Transverse colon (tissue), 4 donors: Measurements from ENCODE around the gene CNOT10.

Experiments
- EP300 ChIP-seq: sonication (generic); formaldehyde crosslinking; IDR thresholded peaks from one replicate; pipeline ENCODE4 v1.6.1; 2017; ENCODE audit warnings: antibody characterized with exemption, low read depth
- POLR2A ChIP-seq: fragments of 450-650 bp; IDR thresholded peaks from one replicate; pipeline ENCODE4 v1.6.1; 2016; ENCODE audit warnings: antibody characterized with exemption, mild to moderate bottlenecking, moderate library complexity
- POLR2AphosphoS5 ChIP-seq, 3 donors: sonication (generic); formaldehyde crosslinking; IDR thresholded peaks; one replicate each; pipeline ENCODE4 v1.6.1; 2016; ENCODE audit warnings: antibody characterized with exemption in 3 of 3
- TF ChIP-seq, protein P1 (sequence below), 5 experiments: fragments of 200-600 bp in 3 of 5; fragments of 450-650 bp in 2 of 5; sonication (generic) in 3 of 5; IDR thresholded peaks; 1 replicate in 2 of 5; 2 replicates in 3 of 5; pipeline ENCODE4 v1.5.1; 2016 to 2017; ENCODE audit warnings: antibody characterized with exemption in 5 of 5, inconsistent platforms in 3 of 5, mild to moderate bottlenecking in 2 of 5, moderate library complexity in 1 of 5

DNA sequence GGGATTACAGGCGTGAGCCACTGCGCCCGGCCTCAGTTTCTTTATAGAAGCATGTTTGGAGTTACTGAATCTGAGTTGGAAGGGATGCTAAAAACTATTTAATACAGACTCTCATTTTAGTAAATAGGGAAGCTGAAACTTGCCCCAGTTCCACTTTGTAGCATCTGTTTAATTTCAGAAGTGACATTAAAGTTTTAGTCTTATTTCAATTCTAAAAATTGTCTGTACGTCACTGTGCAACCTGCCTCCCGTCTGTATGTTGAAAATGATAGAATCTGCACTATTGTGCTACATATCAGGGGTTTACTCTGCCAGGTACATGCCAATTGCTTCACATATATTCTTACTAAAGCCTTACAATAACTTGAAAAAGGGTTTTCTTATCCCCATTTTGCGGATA lies 15.3 kb downstream of the CNOT10 start:
- TF ChIP-seq POLR2A, result no peak
- no peak for TF ChIP-seq POLR2AphosphoS5 (IDR thresholded peaks at IDR 0.05)
- TF ChIP-seq, protein P1, sequence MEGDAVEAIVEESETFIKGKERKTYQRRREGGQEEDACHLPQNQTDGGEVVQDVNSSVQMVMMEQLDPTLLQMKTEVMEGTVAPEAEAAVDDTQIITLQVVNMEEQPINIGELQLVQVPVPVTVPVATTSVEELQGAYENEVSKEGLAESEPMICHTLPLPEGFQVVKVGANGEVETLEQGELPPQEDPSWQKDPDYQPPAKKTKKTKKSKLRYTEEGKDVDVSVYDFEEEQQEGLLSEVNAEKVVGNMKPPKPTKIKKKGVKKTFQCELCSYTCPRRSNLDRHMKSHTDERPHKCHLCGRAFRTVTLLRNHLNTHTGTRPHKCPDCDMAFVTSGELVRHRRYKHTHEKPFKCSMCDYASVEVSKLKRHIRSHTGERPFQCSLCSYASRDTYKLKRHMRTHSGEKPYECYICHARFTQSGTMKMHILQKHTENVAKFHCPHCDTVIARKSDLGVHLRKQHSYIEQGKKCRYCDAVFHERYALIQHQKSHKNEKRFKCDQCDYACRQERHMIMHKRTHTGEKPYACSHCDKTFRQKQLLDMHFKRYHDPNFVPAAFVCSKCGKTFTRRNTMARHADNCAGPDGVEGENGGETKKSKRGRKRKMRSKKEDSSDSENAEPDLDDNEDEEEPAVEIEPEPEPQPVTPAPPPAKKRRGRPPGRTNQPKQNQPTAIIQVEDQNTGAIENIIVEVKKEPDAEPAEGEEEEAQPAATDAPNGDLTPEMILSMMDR (IDR thresholded peaks at IDR 0.05), result no peak
- no peak for TF ChIP-seq EP300
